Stomach (tissue), 4 donors: ENCODE data around the gene PKD2L2.

Source experiments
- POLR2A ChIP-seq, 4 donors: fragments of 450-650 bp; IDR thresholded peaks; one replicate each; pipeline ENCODE4 v1.6.1; 2016; ENCODE audit warnings: antibody characterized with exemption in 4 of 4, control low read depth in 2 of 4, mild to moderate bottlenecking in 1 of 4, moderate library complexity in 1 of 4
- POLR2AphosphoS5 ChIP-seq, 3 donors: sonication (generic); formaldehyde crosslinking; IDR thresholded peaks; one replicate each; pipeline ENCODE4 v1.6.1; 2016; ENCODE audit warnings: antibody characterized with exemption in 3 of 3
- TF ChIP-seq, protein P1 (sequence below), 7 experiments: fragments of 450-650 bp in 4 of 7; fragments of 200-600 bp in 3 of 7; sonication (generic) in 3 of 7; IDR thresholded peaks; one replicate each; pipeline ENCODE4 v1.5.1; 2016 to 2019; ENCODE audit warnings: antibody characterized with exemption in 7 of 7, control low read depth in 2 of 7, mild to moderate bottlenecking in 1 of 7

DNA sequence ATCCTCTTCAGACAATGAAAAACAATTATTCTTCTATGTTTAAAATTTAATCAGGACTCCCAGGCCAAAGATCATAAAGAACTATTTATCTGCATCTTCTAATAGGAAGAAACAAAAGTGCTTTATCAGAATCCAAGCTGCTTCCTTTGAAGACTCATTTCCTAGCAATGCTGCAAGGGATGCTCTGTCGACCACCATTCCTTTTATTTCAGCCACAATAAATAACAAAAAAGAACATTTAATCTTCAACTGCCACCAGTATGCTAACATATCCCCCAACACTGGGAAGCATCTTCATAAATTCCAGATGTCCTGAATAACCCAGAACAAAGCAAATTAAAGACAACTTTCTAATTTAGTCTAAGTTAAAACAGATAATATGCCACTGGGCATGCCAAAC is 68.7 kb downstream of the PKD2L2 start:
- TF ChIP-seq, protein P1, sequence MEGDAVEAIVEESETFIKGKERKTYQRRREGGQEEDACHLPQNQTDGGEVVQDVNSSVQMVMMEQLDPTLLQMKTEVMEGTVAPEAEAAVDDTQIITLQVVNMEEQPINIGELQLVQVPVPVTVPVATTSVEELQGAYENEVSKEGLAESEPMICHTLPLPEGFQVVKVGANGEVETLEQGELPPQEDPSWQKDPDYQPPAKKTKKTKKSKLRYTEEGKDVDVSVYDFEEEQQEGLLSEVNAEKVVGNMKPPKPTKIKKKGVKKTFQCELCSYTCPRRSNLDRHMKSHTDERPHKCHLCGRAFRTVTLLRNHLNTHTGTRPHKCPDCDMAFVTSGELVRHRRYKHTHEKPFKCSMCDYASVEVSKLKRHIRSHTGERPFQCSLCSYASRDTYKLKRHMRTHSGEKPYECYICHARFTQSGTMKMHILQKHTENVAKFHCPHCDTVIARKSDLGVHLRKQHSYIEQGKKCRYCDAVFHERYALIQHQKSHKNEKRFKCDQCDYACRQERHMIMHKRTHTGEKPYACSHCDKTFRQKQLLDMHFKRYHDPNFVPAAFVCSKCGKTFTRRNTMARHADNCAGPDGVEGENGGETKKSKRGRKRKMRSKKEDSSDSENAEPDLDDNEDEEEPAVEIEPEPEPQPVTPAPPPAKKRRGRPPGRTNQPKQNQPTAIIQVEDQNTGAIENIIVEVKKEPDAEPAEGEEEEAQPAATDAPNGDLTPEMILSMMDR (IDR thresholded peaks at IDR 0.05), result no peak
- TF ChIP-seq POLR2A (IDR thresholded peaks at IDR 0.05), result no peak
- no peak for TF ChIP-seq POLR2AphosphoS5 (IDR thresholded peaks at IDR 0.05)
